Measurements from ENCODE around the gene RABL3.

Gene RABL3

DNA sequence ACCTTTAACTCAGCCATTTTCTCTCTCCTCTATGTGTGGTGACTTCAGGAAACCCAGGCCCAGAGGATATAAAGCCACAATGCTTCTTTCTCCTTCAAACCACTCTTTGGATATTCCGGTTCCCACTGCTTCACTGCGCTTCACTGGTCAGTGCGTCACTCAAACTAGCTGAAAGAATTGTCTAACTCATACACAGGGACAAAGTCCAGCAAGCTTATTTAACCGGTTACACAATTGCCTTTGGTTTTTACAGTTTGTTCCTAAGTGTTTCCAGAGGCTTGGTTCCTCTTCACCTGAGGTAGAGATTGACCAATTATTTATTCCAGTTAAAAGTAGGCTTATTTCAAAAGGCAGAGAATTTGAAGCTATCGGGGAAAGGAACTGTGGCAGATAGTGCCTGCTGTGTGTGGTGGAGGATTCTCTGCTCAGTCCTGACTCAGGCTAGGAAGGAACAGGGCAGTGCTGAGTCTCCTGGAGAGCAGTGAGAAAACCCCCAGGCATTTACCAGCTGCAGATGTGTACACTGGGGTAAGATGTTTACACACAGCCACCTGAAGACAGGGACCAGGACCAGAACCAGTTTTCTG, 60.1 kb downstream of the RABL3 start, which contains the start of gene HGD:
TSS of gene HGD (minus strand) at position 145 of the 587 bp plus-strand sequence. CDS start at position 17, 128 bp downstream.
- peak within 1 kb of the TSS; percentile 100 for H3K27ac ChIP-seq

DNA sequence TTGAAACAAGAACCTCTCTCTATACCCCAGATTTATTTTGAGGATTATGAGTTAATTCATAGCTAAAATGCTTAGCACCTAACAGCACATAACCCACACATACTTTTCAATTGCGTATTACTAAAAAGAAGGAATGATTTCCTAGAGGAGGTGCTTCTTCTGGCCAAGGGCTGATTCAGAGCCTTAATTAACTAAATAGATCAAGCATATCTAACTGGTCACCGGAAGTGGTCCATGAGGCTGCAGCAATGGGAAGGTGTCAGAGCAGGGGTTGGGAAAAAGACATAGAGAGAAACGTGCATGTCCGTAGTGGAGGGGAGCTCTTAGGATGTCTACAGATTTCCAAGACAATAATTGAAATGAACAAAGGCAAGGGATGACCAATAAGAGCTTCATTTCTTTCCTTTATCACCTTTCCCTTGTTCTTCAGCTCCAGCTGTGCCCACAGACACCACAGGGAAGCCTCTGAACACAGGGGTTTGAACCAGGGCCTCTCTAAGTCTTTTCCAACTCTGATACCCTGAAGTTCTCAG, 60.7 kb downstream of the RABL3 start:
- peak overlapping the region; percentile 100 for H3K27ac ChIP-seq
- TF ChIP-seq, protein P1, sequence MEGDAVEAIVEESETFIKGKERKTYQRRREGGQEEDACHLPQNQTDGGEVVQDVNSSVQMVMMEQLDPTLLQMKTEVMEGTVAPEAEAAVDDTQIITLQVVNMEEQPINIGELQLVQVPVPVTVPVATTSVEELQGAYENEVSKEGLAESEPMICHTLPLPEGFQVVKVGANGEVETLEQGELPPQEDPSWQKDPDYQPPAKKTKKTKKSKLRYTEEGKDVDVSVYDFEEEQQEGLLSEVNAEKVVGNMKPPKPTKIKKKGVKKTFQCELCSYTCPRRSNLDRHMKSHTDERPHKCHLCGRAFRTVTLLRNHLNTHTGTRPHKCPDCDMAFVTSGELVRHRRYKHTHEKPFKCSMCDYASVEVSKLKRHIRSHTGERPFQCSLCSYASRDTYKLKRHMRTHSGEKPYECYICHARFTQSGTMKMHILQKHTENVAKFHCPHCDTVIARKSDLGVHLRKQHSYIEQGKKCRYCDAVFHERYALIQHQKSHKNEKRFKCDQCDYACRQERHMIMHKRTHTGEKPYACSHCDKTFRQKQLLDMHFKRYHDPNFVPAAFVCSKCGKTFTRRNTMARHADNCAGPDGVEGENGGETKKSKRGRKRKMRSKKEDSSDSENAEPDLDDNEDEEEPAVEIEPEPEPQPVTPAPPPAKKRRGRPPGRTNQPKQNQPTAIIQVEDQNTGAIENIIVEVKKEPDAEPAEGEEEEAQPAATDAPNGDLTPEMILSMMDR (conservative IDR thresholded peaks at IDR 0.05), result no peak

More for the DNA sequence above, 60.1 kb downstream of the RABL3 start, which contains the start of gene HGD:
- TF ChIP-seq, protein P1 (conservative IDR thresholded peaks at IDR 0.05), result no peak

DNA sequence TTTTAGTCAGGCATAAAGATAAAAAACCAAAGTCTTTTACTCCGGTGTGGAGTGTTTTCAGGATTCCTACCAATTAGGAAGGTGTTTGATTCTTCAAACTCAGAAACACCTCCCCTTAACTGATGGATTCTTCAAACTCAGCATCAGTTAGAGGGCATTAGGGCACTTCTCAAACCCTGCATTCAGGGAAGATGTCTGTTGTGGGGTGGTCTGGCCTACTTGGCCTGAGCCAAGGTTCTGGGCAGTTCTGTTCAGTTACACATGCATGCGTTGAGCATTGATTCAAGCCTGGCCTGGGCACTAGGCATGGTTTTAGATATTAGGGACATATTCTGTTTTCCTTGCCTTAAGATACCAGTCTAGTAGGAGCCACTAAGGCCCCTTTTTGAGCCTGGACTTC, 61.3 kb downstream of the RABL3 start:
- peak overlapping the region; percentile 100 for H3K27ac ChIP-seq
- TF ChIP-seq, protein P1 (conservative IDR thresholded peaks at IDR 0.05), result no peak

DNA sequence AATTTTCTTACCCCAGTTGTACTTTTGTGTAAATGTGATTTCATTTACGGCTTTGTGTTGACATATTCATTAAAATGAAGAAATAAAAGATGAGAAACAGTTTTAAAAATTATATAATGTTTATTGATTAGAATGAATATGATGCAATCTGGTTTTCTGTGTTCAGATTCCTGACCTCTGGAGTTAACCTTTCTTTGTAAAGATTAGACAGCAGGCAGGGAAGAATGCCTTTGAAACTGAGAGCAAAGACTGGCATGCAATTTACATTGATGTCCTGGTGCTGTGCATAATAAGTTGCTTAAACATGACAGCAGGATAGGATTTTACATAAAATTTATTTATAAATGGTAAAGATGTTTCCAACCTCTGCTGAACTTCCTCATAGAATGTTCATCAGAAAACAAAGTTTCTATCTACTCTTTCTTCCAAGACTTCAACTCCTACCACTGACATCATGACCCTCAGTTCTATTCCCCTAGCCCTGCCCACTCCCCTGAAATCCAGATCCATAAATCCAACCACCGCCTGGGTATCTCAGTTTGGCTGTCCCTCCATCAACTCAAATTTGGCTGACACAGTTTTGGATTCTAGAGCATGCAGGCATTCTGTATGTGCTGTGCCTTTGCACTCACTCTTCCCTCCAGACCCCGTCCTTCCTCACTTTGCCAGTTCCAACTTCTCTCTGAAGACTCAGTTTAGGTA, 62.0 kb downstream of the RABL3 start:
- TF ChIP-seq, protein P1 (conservative IDR thresholded peaks at IDR 0.05), result no peak
- H3K27ac ChIP-seq, result peak overlapping the region; percentile 100

DNA sequence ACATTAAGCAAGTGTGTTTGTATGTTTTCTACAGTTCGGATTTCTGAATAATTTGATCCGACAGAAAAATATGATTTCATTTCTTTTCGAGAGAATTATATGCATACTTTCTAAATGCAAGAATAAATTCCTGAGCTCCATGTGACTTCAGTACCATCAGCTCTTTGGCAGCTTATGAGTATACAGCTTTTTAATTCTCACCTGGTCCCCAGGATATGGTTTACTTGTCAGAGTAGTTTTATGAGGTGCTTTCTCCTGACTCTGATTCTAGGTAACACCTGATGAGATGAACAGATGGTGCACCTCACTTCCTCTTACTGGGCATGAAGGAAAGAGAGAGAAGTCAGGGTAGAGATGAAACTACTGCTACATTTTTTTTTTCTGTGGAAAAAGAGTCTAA, 63.3 kb downstream of the RABL3 start:
- TF ChIP-seq, protein P1 (conservative IDR thresholded peaks at IDR 0.05), result no peak
- H3K27ac ChIP-seq, result peak overlapping the region; percentile 100

DNA sequence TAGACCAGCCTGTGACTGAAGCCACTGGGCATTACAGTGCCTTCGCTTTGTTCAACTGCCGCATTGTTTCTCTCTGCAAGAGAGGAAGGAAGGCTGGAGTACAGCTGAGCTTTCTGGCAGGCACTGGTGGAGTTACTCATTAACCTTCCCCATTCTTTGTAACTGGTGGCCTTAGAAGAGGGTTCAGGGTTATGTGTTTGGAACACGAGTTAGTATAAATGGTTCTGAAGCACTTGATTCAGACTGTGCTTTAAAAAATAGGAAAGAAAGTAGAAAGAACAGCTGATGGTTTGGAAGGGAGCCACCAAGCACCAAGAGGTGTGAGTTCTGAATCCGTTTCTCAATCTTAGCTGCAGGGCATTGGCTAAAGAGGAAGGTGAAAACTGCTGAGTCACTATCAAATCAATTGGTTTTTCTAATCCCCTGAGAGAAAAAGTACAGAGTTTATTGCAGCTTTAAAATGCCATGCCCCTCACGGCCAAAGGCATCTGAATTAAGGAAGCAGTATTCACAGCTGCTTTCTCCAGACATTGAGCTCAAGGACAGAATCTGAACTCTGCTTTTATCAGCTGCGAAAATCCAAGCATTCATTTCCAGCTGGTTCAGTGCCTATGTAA, 63.9 kb downstream of the RABL3 start:
- peak overlapping the region; percentile 100 for H3K27ac ChIP-seq
- TF ChIP-seq, protein P1 (conservative IDR thresholded peaks at IDR 0.05), result no peak

DNA sequence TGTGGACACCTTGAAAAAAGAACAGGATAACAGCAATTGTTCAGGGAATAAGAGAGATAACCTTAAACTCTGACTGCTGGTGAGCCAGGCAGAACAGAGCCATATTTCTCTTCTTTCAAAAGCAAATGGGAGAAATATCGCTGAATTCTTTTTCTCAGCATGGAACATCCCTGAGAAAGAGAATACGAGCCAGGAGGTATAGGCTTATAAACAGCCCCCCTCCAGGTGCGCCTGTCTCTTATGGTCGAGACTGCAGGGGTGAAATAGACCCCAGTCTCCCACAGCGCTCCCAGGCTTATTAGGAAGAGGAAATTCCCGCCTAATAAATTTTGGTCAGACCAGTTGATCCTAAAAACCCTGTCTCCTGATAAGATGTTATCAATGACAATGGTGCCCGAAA, 65.1 kb downstream of the RABL3 start:
- H3K27ac ChIP-seq, result peak overlapping the region; percentile 100
